ENCODE results near the gene LAMA5. TPM values are rescaled to one million over a fixed set of nuclear protein-coding genes. Genes with fewer than 3 reads are reported as not detected.

The LAMA5 gene
- polyA plus RNA-seq, 4 donors, result 70.5 to 201 (median 146) TPM

- no peak for DNase-seq (ENCODE audit: low read depth in 4 of 4, low spot score in 2 of 4)
These were observed 47.7 kb downstream of the LAMA5 start for GRCh38 chr20:62319346-62319909.

- no peak for DNase-seq (ENCODE audit: low read depth in 4 of 4, low spot score in 2 of 4)
These were observed 48.4 kb downstream of the LAMA5 start for GRCh38 chr20:62318400-62319345.

DNA sequence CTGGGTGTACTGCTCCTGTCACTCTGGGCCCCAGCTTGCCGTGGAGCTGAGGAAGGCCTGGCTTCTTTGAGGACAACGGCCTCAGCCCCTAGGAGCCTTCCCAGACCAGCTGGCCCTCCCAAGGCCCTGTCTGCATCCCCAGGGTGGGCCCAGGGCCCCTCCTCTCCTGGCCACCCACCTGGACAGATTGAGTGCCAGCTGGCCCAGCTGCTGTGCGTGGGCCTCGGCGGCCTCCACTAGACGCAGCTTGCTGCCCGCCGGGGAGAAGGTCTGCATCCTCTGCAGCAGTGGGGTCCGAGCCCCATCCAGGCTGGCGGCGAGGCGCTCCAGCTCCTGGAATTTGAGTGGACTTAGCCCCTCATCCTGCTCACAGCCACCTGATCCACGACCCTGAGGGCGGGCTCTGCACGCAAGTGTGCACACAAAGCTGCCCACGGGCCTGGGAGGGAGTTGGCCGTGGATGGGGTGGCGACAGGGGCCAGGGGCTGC lies 49.9 kb downstream of the LAMA5 start:
- no peak for DNase-seq (ENCODE audit: low read depth in 4 of 4, low spot score in 2 of 4)

DNA sequence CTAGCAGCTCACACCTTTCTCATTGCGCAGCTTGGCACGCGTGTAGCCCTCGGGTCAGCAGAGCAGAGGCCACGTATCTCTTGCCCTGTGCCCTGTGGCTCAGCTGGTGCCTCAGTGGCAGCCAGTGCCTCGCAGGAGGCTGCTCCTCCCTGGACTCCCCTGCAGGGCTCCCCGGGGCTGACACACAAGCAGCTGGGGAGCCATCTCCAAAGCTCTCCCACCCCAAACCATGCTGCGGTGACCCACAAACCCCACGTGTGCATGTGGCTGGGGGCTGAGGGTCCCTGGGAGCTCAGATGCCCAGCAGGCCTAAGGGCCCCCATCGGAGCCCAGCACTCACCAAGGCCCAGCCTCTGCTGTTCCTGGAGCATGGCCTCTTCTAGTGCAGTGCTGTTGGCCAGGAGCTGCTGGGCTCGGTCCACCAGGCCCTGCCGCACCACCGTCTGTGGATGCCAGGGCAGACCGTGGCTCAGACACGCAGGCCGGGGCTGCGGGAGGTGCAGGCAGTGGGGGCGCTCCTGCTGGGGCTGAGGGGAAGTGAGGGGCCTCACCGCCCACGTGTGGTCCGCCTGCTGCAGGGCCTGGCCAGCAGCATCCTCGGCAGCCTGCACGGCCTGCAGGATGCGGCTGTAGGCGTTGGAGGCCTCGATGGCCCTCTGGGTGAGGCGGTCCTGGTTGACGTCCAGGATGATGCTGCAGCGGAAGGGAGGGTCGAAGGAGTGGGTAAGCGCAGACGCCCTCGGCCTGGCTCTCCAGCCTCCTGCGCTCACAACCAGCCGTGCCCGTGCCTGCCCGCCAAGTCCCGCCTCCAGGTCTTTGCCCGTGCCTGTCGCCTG lies 50.6 kb downstream of the LAMA5 start:
- no peak for DNase-seq (ENCODE audit: low read depth in 4 of 4, low spot score in 2 of 4)

- no peak for DNase-seq (ENCODE audit: low read depth in 4 of 4, low spot score in 2 of 4)
These were observed 51.3 kb downstream of the LAMA5 start for GRCh38 chr20:62315773-62316172.

DNA sequence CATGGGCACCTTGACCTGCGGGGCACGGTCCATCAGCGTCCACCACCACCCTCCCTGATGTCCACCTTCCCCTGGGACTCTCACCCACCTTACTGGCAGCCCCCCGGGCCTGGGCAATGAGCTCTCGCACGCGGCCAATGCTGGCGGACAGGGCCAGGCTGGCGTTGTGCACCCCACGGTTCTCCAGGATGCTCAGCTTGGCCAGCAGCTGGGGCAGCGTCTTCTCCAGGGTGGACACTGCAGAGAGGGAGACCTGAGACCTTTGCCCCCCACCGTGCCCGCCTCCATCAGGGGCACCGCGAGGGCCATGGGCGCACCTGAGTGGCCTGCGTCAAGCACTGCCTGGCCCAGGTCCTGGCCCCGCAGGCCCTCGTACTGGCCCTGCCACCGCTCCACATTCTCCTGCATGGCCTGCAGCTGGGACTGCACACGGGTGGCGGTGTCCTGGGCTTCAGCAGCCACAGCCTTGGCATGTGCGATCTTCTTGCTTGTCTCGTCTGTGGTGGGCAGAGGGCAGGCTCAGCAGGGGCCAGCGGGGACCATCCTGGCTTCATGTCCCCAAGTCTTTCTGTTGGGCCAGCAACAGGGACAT lies 52.3 kb downstream of the LAMA5 start:
- no peak for DNase-seq (ENCODE audit: low read depth in 4 of 4, low spot score in 2 of 4)

GRCh38 chr20:62314339-62314638 lies 52.8 kb downstream of the LAMA5 start:
- no peak for DNase-seq (ENCODE audit: low read depth in 4 of 4, low spot score in 2 of 4)

DNA sequence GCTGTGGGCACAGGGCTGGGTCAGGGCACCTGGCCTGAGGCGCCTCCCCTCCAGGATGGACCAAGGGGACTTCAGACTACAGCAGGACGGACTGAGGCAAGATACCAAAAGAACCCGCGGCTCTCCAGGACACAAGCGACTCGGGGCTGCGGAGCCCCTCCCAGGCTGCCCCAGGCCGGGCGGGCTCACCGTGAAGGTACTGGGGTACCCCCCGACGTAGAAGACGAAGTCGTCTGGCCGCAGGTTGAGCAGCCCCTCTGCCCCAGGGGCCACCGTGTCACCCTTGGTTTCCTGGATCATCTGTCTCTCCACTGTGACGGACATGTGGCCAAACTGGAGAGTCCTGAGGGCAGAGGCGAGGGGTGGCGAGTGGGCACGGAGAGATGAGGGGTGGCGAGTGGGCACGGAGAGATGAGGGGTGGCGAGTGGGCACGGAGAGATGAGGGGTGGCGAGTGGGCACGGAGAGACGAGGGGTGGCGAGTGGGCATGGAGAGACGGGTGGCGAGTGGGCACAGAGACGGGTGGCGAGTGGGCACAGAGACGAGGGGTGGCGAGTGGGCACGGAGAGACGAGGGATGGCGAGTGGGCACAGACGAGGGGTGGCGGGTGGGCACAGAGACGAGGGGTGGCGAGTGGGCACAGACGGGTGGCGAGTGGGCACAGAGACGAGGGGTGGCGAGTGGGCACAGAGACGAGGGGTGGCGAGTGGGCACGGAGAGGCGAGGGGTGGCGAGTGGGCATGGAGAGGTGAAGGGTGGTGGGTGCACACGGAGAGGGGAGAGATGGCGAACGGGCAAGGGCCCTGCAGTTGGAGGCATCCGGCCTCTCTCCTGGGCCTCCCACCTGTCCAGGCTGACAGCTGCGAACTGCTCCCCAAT lies 53.4 kb downstream of the LAMA5 start:
- DNase-seq (ENCODE audit: low read depth in 4 of 4, low spot score in 2 of 4), result no peak

- no peak for DNase-seq (ENCODE audit: low read depth in 4 of 4, low spot score in 2 of 4)
These were observed 54.1 kb downstream of the LAMA5 start for GRCh38 chr20:62313021-62313420.

- DNase-seq (ENCODE audit: low read depth in 4 of 4, low spot score in 2 of 4), result no peak
These were observed 54.5 kb downstream of the LAMA5 start for GRCh38 chr20:62312662-62312977.

DNA sequence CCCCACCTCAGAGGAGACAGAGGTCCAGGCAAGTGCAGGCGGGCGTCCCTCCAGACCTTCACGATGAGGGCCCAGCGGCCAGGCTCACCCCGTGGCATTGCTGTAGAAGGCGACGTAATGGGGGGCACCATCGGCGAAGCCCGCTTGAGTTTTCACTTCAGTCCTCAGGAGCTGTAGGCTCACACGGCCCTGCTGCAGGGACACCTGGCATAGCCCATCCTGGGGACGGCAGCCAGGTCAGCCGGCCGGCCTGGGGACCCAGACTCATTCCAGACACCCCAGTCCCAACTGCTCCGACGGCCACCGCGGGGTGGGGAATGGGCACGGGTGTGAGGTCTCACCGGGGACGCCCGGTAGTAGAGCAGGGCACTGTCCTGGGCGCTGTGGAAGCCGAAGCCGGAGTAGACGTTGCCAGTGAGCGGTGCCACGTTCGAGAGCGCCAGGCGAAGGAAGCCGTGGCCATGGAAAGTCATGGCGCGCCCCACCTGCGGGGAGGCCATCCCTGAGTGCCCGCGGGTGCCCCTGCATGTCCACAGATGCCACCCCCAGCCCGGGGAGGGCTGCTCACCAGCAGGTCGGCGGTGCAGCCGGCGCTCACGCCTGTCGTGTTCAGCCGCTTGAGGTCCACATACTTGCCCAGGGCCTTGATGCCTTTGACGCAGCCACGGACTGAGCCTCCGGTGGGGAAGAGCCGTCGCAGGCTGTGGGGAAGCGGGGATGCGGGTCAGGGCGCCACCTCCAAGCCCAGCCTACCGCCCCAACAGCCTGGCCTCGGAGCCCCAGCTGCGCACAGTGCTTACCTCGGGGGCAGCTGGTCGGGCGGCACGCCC lies 55.1 kb downstream of the LAMA5 start:
- DNase-seq (ENCODE audit: low read depth in 4 of 4, low spot score in 2 of 4), result no peak

DNA sequence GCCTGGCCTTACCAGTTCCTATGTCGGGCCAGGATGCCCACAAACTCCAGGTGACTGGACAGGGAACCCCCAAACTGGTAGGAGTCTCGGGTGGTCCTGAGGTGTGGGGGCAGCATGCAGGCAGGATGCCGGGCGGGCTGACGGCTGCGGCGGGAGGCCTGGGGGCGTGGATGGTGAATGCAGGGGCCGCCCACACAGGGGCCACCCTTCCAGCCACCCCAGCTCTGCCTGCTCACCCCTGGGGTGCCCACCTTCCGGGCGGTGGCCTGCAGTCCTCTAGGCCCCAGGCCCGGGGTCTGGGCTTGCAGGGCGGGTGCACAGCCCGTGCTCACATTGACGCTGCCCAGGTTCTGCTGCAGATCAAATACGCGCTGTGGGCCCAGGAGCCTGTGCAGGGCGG lies 56.0 kb downstream of the LAMA5 start:
- DNase-seq (ENCODE audit: low read depth in 4 of 4, low spot score in 2 of 4), result no peak

DNA sequence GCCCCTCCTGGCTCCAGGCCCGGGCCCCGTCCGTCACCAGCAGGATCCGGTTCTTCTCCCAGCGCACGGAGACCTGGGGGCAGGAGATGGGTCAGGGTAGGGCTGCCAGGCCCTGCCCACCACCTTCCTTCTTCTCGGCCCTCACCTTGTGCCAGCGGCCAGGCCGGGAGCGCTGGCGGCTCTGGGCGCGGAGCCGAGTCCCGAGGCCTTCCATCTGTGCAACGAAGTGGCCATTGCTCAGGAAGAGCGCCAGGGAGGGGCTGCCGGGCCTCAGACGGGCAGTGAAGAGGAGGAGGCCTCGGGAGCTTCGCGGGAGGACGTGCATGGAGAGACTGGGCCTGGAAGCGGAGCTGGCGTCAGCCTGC lies 56.4 kb downstream of the LAMA5 start:
- no peak for DNase-seq (ENCODE audit: low read depth in 4 of 4, low spot score in 2 of 4)

DNA sequence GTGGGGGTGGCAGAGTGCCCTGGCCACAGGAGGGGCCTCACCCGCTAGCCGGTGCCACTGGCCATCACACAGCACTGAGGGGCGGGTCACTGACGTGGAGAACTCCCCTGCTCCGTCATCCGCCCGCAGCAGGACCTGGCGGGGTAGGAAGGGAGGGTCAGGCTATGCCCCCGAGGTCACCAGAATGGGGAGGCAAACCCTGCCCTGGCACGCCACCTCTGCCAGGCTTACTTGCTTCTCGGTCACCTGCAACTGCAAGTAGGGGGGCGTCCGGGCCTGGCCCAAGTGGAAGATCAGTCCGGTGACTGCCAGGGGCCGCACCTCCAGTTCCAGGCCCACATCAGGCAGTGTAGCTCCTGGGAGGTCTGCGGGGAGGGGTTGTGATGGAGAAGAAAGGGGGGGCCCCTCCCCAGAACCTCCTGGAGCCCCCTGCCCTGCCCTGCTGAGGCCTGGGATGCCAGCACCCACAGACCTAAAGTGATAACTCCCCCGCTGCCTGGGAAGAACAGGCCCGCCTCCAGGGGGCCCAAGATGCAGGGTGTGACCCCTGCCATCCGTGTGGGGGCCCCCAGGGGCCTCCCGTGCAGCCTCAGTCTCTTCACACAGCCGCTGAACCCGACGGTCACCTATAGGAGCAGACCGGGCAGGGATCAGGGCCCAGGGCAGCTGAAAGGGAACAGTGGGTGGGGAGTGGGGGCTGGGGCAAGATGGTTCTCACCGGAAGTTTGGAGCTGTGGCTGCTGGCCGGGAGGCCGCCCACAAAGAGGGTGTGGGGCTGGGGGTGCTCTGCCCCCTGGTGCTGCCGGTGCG lies 57.0 kb downstream of the LAMA5 start:
- no peak for DNase-seq (ENCODE audit: low read depth in 4 of 4, low spot score in 2 of 4)

- no peak for DNase-seq (ENCODE audit: low read depth in 4 of 4, low spot score in 2 of 4)
These were observed 57.7 kb downstream of the LAMA5 start for GRCh38 chr20:62309198-62309944.

DNA sequence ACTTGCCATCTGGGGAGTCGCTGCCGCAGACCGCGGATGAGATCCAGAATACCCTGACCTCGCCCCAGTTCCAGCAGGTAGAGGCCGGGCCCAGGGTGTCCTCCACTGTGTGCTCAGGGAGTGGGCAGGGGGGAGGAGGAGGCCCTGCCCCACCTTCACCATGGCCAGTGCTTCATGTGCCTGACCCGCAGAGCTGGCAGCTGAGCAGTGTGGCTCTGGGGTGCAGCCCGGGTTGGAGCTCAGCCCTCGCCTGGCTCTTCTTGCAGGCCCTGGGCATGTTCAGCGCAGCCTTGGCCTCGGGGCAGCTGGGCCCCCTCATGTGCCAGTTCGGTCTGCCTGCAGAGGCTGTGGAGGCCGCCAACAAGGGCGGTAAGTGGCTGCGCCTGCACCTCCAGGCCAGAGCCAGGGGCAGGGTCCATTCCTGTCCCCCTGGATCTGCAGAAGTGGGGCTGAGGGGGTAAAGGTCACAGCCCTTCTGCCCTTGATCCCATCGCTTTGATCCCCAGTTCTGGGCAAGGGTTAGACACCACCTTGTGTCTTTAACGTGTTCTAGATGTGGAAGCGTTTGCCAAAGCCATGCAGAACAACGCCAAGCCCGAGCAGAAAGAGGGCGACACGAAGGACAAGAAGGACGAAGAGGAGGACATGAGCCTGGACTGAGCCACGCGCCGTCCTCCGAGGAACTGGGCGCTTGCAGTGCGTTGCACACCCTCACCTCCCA lies 58.9 kb downstream of the LAMA5 start:
- no peak for DNase-seq (ENCODE audit: low read depth in 4 of 4, low spot score in 2 of 4)
